HG02678 (cell line): ENCODE measurements around the gene ZNF627.
"Not testable (repeated sequence)": the region's sequence is repeated elsewhere in the genome, so short reads cannot be mapped to it uniquely, and the experiment has no call there.

Experiments used
- ATAC-seq: cut with Tn5 transposase; IDR thresholded peaks from one replicate; pipeline ENCODE4 v1.9.1; 2021; ENCODE audit warnings: mild to moderate bottlenecking, moderate library complexity; ENCODE audit not compliant: unreplicated experiment

ZNF627 gene

GRCh38 chr19:11573763-11574162 is 23.5 kb upstream of the ZNF627 start:
- ATAC-seq: not testable (repeated sequence)

- no peak for ATAC-seq
Observed at GRCh38 chr19:11574689-11575088, 22.6 kb upstream of the ZNF627 start.

- no peak for ATAC-seq
Observed at GRCh38 chr19:11576227-11576626, 21.1 kb upstream of the ZNF627 start.

- no peak for ATAC-seq
Observed at GRCh38 chr19:11577451-11578257, 19.6 kb upstream of the ZNF627 start, which contains the start of gene ACP5. ACP5 (minus strand) TSS chr19:11577645; CDS start chr19:11577317, 328 bp downstream.

- ATAC-seq: no peak
Observed at GRCh38 chr19:11578258-11579142, 18.8 kb upstream of the ZNF627 start.

- no peak for ATAC-seq
Observed at GRCh38 chr19:11580116-11580515, 17.2 kb upstream of the ZNF627 start.

- ATAC-seq: peak; percentile 77
Observed at GRCh38 chr19:11581740-11582139, 15.5 kb upstream of the ZNF627 start.

GRCh38 chr19:11586331-11586730 is 11.0 kb upstream of the ZNF627 start:
- no peak for ATAC-seq

- ATAC-seq: no peak
Observed at GRCh38 chr19:11587302-11587974, 9.8 kb upstream of the ZNF627 start.

- ATAC-seq: no peak
Observed at GRCh38 chr19:11587975-11588631, 9.2 kb upstream of the ZNF627 start.

GRCh38 chr19:11594084-11594483 is 3.2 kb upstream of the ZNF627 start:
- no peak for ATAC-seq

- no peak for ATAC-seq
Observed at GRCh38 chr19:11596156-11596555, 1.1 kb upstream of the ZNF627 start.

GRCh38 chr19:11598103-11598483 is 810 bp downstream of the ZNF627 start:
- no peak for ATAC-seq

GRCh38 chr19:11598746-11599145 is 1.5 kb downstream of the ZNF627 start:
- no peak for ATAC-seq

GRCh38 chr19:11599704-11600103 is 2.4 kb downstream of the ZNF627 start:
- not testable (repeated sequence) for ATAC-seq

GRCh38 chr19:11606484-11606883 is 9.2 kb downstream of the ZNF627 start:
- ATAC-seq: no peak

GRCh38 chr19:11611730-11612129 is 14.4 kb downstream of the ZNF627 start:
- no peak for ATAC-seq

- ATAC-seq: no peak
Observed at GRCh38 chr19:11612816-11613511, 15.7 kb downstream of the ZNF627 start.

GRCh38 chr19:11617180-11618062 is 20.1 kb downstream of the ZNF627 start:
- no peak for ATAC-seq
